DOHH2 (cell line): ENCODE results near the gene DNASE1L2.
A peak's percentile ranks its signal among the peaks of the same experiment; 100 is the strongest.
"Not testable (repeated sequence)": the region's sequence is repeated elsewhere in the genome, so short reads cannot be mapped to it uniquely, and the experiment has no call there.

Experiments
- H3F3A ChIP-seq: fragments of 200-600 bp; sonication (generic), shearing (Covaris generic); 2 replicates; pipeline ENCODE4 v1.6.0; 2016; ENCODE audit warnings: antibody characterized with exemption, mild to moderate bottlenecking; ENCODE audit not compliant: control insufficient read depth, insufficient read depth
- H3K27ac ChIP-seq: fragments of 200-600 bp; sonication (generic); 2 replicates; pipeline ENCODE4 v1.5.1; 2014; ENCODE audit warnings: low read depth, mild to moderate bottlenecking, low read length, moderate library complexity
- H3K27me3 ChIP-seq: fragments of 200-600 bp; sonication (generic); 2 replicates; pipeline ENCODE4 v1.6.1; 2014; ENCODE audit warnings: mild to moderate bottlenecking, low read length, mixed read lengths; ENCODE audit not compliant: control insufficient read depth
- H3K36me3 ChIP-seq: fragments of 200-600 bp; sonication (generic); 2 replicates; pipeline ENCODE4 v1.6.1; 2014; ENCODE audit warnings: mild to moderate bottlenecking, low read length, moderate library complexity, mixed read lengths; ENCODE audit not compliant: control insufficient read depth
- H3K4me1 ChIP-seq: fragments of 200-600 bp; sonication (generic); 2 replicates; pipeline ENCODE4 v1.6.1; 2014; ENCODE audit warnings: mild to moderate bottlenecking, low read length, mixed read lengths; ENCODE audit not compliant: control insufficient read depth
- H3K4me2 ChIP-seq: fragments of 200-600 bp; sonication (generic); 2 replicates; pipeline ENCODE4 v1.6.0; 2014; ENCODE audit warnings: mild to moderate bottlenecking, low read length, moderate library complexity
- H3K4me3 ChIP-seq: fragments of 200-600 bp; sonication (generic); 2 replicates; pipeline ENCODE4 v1.5.1; 2014; ENCODE audit warnings: mild to moderate bottlenecking, low read length, mixed read lengths
- H3K79me2 ChIP-seq: fragments of 200-600 bp; sonication (generic); 2 replicates; pipeline ENCODE4 v1.6.1; 2014; ENCODE audit warnings: mild to moderate bottlenecking, low read length, mixed read lengths; ENCODE audit not compliant: control insufficient read depth
- H3K9me2 ChIP-seq: fragments of 200-600 bp; sonication (generic); replicated peaks from 2 replicates; pipeline ENCODE4 v1.6.1; 2014; ENCODE audit warnings: mild to moderate bottlenecking, low read length, mixed read lengths; ENCODE audit not compliant: control insufficient read depth
- H3K9me3 ChIP-seq: fragments of 200-600 bp; sonication (generic); 2 replicates; pipeline ENCODE4 v1.6.1; 2014; ENCODE audit warnings: antibody characterized with exemption, low read length, mixed read lengths; ENCODE audit not compliant: control insufficient read depth, insufficient read depth
- H4K20me1 ChIP-seq: fragments of 200-600 bp; sonication (generic); 2 replicates; pipeline ENCODE4 v1.6.0; 2014; ENCODE audit warnings: low read depth, mild to moderate bottlenecking, antibody characterized with exemption, low read length, moderate library complexity; ENCODE audit not compliant: control insufficient read depth, insufficient read depth
- EZH2phosphoT487 ChIP-seq: fragments of 200-600 bp; sonication (generic); IDR thresholded peaks from 2 replicates; pipeline ENCODE4 v1.6.1; 2017; ENCODE audit warnings: borderline replicate concordance, mild to moderate bottlenecking, antibody characterized with exemption, low read length, moderate library complexity, mixed read lengths
- TF ChIP-seq, protein P1 (sequence below): fragments of 200-600 bp; sonication (generic); IDR thresholded peaks from one replicate; pipeline ENCODE4 v1.5.1; 2014; ENCODE audit warnings: antibody characterized with exemption, mild to moderate bottlenecking, low read depth, low read length; ENCODE audit not compliant: poor library complexity, severe bottlenecking

The DNASE1L2 gene

DNA sequence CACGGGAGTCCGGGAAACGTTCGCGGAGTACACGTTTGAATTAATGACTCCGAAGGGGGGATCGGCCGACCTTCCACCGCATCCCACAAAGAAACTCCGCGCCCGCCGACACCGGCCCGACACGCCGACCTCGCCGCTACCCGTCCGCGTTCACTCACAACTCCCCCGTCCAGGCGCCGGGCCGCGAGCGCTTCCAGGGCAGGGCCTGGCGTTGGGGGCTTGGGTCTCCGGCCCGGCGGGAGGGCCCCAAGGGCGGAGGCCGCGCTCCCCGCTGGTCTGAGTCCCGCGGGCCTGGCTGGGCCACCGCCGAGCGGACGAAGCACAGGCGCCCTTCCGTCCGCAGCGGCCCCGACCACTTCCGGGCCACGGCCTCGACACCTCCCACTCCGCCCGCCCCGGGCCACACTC, 31.3 kb downstream of the DNASE1L2 start:
- Histone ChIP-seq H3K27ac (peak overlapping the region; percentile 74), H3K4me3 (peak overlapping the region; percentile 82), H4K20me1 (peaks cover 45% of the 10 kb centered on the region), H3K79me2 (peaks cover 80% of the 10 kb centered on the region), H3K36me3 (peaks cover 50% of the 10 kb centered on the region), H3K4me2 (peak overlapping the region; percentile 87), H3K4me1 (peaks cover 28% of the 10 kb centered on the region)
- H3F3A ChIP-seq, H3K9me3 ChIP-seq, H3K27me3 ChIP-seq, H3K9me2 ChIP-seq: not testable (repeated sequence)

DNA sequence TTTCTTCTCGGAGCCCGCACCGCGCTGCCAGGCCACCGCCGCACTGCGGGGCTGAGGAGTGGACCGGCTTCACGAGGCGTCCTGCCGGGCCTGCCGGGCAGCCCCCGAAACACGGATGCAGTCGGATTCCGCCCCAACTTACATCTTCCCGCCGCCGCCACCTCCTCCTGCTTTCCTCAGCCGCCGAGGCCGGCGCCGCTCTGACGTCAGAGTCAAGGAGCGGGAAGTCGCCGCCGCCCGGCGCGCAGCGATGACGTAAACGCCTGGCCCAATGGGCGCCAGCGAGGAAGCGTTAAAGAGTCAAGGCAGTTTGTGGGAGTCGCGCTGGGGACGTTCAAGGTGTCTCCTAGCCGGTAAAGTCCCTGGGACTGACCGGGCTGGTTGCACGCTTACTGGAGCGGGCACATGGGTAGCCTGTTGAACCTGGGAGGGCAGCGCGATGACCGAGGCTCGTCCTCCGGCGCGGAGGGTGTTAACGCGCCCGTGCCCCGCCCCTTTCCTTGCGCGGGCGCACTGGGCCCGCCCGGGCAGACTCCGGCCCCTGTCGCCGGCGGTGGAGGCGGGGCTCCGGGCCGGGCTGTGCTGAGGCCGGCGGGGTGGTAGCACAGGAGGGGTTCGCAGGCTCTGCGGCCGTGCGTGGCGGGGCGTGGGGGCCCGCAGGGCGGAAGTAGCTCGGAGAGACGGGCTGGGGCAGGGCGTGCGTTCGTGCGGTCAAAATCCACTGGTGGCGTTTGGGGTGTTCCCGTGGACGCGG, 31.8 kb downstream of the DNASE1L2 start, which contains the start of gene RNPS1:
RNPS1 (minus strand) TSS at position 214 of the 754 bp plus-strand sequence. CDS start 3,483 bp downstream, outside the sequence.
- Histone ChIP-seq H3K4me2 (peak within 1 kb of the TSS; percentile 87), H3K4me3 (peak within 1 kb of the TSS; percentile 82), H3K27me3 (no peaks in the 10 kb centered on the region), H4K20me1 (peaks cover 39% of the 10 kb centered on the region), H3K9me3 (no peaks in the 10 kb centered on the region), H3K27ac (peak within 1 kb of the TSS; percentile 74), H3K36me3 (peaks cover 44% of the 10 kb centered on the region), H3K9me2 (no peaks in the 10 kb centered on the region), H3K4me1 (peaks cover 28% of the 10 kb centered on the region), H3K79me2 (peaks cover 74% of the 10 kb centered on the region), H3F3A (peaks cover 7% of the 10 kb centered on the region)
- no peak for TF ChIP-seq EZH2phosphoT487
- TF ChIP-seq, protein P1, sequence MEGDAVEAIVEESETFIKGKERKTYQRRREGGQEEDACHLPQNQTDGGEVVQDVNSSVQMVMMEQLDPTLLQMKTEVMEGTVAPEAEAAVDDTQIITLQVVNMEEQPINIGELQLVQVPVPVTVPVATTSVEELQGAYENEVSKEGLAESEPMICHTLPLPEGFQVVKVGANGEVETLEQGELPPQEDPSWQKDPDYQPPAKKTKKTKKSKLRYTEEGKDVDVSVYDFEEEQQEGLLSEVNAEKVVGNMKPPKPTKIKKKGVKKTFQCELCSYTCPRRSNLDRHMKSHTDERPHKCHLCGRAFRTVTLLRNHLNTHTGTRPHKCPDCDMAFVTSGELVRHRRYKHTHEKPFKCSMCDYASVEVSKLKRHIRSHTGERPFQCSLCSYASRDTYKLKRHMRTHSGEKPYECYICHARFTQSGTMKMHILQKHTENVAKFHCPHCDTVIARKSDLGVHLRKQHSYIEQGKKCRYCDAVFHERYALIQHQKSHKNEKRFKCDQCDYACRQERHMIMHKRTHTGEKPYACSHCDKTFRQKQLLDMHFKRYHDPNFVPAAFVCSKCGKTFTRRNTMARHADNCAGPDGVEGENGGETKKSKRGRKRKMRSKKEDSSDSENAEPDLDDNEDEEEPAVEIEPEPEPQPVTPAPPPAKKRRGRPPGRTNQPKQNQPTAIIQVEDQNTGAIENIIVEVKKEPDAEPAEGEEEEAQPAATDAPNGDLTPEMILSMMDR = no peak

DNA sequence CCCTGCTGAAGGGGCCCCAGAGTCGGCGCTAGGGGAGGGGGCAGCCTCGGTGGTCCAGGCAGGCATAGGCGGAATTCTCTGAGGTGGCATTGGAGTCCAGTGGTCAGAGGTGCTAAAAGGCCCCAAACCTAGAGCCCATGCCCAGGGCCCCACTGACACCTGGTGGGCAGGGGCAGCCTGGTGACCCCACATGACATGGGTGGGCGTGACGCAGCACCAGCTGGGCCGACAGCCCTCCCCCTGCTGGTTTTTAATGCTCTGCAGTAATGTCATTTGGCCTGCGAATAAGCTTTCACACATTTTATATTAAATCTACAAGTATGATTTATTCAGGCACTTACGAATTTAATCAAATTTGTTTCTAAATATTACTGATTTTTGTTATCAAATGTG, 33.8 kb downstream of the DNASE1L2 start:
- H3K9me3 ChIP-seq = no peaks in the 10 kb centered on the region
- H3K27me3 ChIP-seq = no peaks in the 10 kb centered on the region
- peak overlapping the region; percentile 87 for H3K4me2 ChIP-seq
- H3K36me3 ChIP-seq = peaks cover 24% of the 10 kb centered on the region
- TF ChIP-seq, protein P1 = no peak
- no peak for TF ChIP-seq EZH2phosphoT487
- peaks cover 26% of the 10 kb centered on the region for H3K4me1 ChIP-seq
- peaks cover 54% of the 10 kb centered on the region for H3K79me2 ChIP-seq
- peaks cover 7% of the 10 kb centered on the region for H3F3A ChIP-seq
- no peaks in the 10 kb centered on the region for H3K9me2 ChIP-seq
- H4K20me1 ChIP-seq = peaks cover 25% of the 10 kb centered on the region
- H3K27ac ChIP-seq = no peak overlapping the region
- H3K4me3 ChIP-seq = peak overlapping the region; percentile 82; the same call in 1 of the 2 replicates
